Measurements from ENCODE around the gene TACO1. TPM values are rescaled to one million over a fixed set of nuclear protein-coding genes. Genes with fewer than 3 reads are reported as not detected.
A peak's percentile ranks its signal among the peaks of the same experiment; 100 is the strongest.

TACO1 gene
- polyA plus RNA-seq, 1 donor, result 17.8 TPM

GRCh38 chr17:63601439-63602371 lies 1.0 kb downstream of the TACO1 start:
- no peak for DNase-seq

DNA sequence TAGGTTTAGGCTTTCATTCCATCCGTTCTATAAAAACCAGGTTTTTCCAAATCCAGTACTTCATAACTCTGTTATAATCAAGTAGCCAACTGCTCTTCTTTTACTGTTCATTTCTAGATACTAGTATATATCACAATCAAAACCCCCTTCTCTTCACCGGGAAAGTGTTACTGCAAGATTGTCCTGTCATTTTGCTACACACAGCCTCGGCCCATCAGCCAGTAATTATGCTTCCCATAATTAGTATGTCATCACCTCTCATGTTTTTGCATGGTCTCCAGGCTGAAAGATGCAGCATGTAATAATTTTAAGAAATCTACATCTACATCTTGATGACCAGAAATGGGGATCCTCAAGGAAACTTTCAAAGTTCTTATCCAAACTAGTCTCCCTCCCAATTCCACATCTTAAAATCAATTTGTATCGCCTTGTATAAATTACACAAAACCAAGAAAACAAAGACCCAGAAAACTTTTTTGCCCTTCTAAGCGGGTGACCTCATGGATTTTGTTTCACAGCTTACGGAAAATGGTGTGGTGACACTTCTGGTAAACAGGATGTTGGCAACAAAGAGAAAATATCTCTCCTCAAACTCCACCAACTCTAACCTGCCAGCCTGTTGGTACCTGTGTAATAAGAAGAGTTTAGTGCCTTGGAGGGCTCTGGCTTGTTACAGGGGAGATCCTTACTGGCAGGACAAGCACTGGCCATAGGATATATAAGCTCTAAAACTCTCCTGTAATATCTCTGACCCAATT lies 9.3 kb downstream of the TACO1 start:
- DNase-seq, result no peak

DNA sequence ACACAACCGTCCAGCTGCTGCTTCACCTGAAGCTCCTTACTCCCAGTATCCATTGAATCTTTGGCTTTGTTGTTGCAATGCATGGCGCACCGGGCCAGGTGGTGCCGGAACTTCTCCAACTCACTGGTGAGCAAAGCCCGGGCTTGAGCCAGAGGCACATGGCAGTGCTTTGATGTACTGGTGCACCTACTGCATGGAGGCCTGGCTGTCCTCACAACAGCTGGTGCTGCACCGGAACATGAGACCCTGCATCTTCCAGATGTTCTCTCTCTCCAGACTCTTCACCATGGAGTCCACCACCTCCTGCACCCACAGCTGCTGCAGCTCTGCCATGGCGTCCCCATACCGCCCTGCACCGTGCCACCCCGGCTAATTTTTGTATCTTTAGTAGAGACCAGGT lies 10.2 kb downstream of the TACO1 start:
- DNase-seq, result no peak

DNA sequence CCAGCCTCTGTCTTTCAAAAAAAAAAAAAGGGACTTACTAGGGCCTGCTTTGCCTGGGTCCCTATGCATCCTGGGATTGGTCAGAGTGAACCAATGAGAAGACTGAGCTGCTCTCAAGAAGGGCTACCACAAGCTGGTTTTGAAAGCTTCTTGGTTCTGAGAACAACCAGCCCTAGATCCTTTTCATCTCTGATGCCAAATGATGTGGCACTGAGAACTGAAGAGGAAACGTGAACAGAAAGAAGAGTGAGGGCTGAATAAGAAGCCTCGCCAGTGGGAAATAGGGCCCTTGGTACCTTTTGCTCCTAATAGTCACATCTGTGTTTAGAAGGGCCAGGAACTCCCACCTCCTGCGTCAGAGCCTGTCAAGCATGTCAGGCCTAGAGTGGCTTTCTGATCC lies 10.7 kb downstream of the TACO1 start:
- DNase-seq, result no peak

DNA sequence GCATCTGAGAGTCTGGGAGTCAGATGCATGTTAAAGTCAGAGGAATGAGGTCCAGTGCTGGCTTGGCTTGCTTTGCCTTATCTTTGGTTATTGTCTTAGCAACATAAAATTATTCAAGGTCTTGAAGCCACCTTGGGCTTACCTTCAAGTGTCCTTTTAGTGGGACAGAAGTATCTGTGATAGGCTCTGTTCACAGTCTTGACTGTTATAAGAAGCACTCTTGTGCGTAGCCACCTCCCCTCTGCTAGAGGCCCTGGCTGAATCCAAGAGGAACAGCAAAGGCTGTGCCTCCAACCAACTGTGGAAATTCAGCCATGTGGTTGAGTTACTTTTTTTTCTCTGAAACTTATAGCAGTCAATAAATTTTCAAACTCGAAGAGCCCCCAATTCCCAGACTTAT lies 13.0 kb downstream of the TACO1 start:
- no peak for DNase-seq

GRCh38 chr17:63621229-63621683 lies 20.6 kb downstream of the TACO1 start:
- DNase-seq, result no peak

DNA sequence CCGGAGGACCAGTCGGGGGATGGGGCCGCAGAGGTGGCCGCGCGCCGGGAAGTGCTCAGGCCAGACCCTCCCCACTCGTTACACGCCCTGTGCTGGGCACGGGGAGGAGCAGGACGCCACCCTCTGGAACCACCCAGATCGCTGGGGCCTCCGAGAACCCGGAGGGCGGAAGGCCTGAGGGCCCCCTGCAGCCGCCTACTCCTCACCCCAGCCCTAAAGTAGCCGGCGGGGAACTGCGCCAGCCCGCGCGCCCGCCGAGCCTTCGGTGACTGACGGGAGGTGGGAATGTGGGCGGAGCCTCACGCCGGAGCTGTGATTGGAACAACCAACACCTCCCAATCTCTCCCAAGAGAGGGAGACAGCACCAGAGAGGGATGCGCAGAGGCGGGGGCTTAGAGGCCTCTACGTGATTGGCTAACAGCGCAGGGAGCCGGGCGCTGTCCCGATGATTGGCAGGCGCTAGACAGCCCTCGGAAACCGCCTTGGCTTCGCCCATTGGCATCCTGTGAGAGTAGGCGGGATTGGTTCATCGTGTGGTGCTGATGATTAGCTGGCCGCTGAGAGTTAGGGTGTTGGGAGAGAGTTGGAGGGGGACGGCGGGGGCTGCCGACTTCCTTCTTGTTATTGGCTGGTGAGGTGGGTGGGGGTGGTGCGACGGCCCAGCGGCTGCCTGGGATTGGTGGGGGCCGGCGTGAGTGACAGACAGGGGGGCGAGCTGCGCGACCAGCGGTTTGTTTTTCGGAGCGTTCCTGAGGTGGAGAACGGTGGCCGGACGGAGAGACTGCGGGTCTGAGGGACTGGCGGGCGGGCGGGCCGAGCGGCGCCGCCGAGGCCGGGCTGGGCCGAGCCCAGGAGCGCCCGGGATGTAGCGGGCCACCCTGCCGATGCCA lies 21.2 kb downstream of the TACO1 start, which contains the start of gene MAP3K3:
Gene MAP3K3, plus strand, starts transcription at position 734 of the 890 bp plus-strand sequence. CDS start 343 bp downstream, outside the sequence.
- DNase-seq, result peak; percentile 98

GRCh38 chr17:63622574-63623390 lies 22.1 kb downstream of the TACO1 start:
- peak; percentile 63 for DNase-seq

GRCh38 chr17:63623786-63624530 lies 23.3 kb downstream of the TACO1 start:
- DNase-seq, result no peak

GRCh38 chr17:63624531-63624880 lies 23.8 kb downstream of the TACO1 start:
- no peak for DNase-seq

GRCh38 chr17:63626551-63627180 lies 26.0 kb downstream of the TACO1 start:
- no peak for DNase-seq

DNA sequence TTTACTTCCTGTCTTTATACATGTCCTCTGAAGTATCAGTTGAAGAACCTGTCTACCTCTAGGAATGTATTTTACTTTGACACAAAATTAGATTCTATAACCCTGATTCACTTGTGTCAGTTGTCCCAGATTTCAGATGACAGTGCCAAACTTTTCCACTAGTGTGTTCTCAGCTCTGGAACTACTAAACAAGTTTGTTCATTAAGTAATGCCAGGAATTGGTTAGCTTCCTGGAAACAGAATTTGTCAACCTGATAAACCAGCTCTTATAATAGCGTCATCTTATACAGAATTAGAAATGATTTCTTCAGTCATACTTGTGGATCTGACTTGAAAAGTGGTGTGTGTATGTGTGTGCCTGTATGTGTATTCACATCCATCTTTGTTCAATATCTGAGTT lies 28.9 kb downstream of the TACO1 start:
- DNase-seq, result no peak

DNA sequence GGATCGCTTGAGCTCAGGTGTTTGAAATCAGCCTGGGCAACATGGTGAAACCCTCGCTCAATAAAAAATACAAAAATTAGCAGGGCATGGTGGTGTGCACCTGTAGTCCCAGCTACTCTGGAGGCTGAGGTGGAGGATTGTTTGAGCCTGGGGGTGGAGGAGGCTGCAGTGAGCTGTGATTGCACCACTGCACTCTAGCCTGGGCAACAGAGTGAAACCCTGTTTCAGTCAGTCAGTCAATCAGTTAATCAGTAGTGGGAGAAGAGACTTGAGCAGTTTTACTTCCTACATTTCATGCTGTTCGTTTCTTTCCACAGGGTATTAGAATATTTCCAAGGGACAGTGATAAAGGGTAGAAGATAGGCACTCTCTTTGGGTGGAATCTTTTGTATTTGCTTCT lies 30.4 kb downstream of the TACO1 start:
- no peak for DNase-seq

GRCh38 chr17:63631626-63632025 lies 30.9 kb downstream of the TACO1 start:
- no peak for DNase-seq

DNA sequence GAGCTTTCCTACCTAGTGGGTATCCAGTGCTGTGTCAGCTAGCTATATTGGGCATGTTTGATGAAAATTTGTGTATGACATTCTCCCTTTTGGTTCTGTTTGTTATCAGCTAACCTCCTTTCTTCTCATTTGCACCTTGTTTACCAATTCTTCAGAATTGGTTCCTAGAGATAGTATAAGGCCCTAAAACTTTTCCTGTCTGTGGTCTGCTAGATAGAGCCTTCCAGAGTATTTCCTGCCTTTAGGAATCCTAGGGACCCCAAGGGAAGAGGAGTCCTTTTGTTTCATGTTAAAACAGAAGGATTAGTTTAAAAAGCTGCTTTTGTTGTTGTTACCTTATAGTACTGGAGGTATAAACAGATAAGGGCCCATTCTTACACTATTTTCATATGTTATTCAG lies 33.0 kb downstream of the TACO1 start:
- no peak for DNase-seq

GRCh38 chr17:63634163-63634562 lies 33.5 kb downstream of the TACO1 start:
- no peak for DNase-seq

DNA sequence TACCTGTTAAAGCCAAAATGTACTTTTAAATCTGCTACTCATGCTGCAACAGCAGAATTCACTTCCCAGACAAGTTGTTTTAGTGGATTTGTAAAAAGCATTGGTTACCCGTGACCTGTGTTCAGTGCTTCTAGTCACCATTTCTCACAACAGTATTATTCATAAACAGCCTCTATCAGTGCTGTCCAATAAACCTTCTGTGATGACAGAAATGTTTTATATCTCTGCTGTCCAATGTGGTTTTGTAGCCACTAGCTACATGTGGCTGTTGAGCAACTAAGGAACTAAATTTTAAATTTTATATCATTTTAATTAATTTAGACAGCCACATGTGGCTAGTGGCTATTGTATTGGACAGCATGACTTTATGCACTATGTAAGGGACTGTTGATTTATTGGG lies 34.1 kb downstream of the TACO1 start:
- DNase-seq, result no peak

DNA sequence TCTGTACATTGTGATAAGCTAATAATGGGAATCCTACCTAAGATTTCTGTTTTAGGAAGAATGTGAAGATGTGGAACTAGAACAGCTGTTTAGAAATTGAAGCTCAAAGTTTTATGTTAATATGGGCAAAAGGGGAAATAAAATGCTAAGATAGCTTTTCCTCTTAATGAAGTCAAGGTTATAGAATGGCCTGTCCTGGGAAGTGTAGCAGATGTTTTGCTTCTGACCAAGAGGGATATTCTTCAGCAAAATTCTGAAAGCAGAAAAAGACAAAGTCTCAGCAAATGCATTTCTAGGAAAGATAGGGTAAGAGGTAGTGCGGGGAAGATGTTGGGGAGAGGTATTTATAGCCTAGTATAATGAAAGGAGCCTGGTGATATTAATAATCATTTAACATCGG lies 34.6 kb downstream of the TACO1 start:
- no peak for DNase-seq

- DNase-seq, result no peak
Measured at GRCh38 chr17:63635787-63636186, 35.1 kb downstream of the TACO1 start.

DNA sequence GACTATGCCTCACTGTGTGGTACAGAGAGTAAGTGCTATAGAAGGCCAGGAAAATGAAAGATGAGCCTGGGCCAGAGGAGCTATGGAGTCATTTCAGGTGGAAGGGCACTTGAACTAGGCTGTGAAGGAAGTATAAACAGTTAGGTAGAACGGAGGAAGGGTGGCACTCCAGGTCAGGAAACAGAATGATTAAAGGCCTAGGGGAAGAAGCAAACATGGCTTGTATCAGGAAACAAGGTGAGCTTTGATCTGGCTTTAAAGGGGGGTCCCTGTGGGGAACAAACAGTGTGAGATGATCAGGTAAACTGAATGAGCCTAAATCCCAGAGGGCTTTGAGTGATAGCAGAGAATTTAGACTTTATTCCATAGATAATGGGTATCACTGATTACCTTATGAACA lies 38.4 kb downstream of the TACO1 start:
- no peak for DNase-seq
